ENCODE data around the gene TNIK. TPM values are rescaled to one million over a fixed set of nuclear protein-coding genes. Genes with fewer than 3 reads are reported as not detected.

Gene TNIK
- total RNA-seq, 4 donors from 2014 or later: 30.3 to 39.0 (median 36.8) TPM

- no peak overlapping the region for H3K4me3 ChIP-seq
- H3K27ac ChIP-seq (replicated peaks in 1 of 4): no peak overlapping the region
- peaks cover 0 to 6% (median 0%) of the 10 kb centered on the region in 4 donors for H3K4me1 ChIP-seq
- no peaks in the 10 kb centered on the region for H3K9me3 ChIP-seq
- TF ChIP-seq POLR2A (IDR thresholded peaks at IDR 0.05; ENCODE audit: low read depth) (no peak), EP300 (IDR thresholded peaks at IDR 0.05) (no peak), POLR2AphosphoS5 (IDR thresholded peaks at IDR 0.05) (no peak), CTCF (IDR thresholded peaks at IDR 0.05) (no peak)
- H3K27me3 ChIP-seq: no peaks in the 10 kb centered on the region
- intact Hi-C loops (cut with DNase I): no loop called here
- no peaks in the 10 kb centered on the region for H3K36me3 ChIP-seq
- WGBS: 94% methylated on average over 1 of the region's 1 CpG
- no peak for DNase-seq (ENCODE audit: extremely low spot score)
Observed at GRCh38 chr3:171057072-171057471, 403.1 kb downstream of the TNIK start.

GRCh38 chr3:171056528-171056927 lies 403.7 kb downstream of the TNIK start:
- no peaks in the 10 kb centered on the region for H3K36me3 ChIP-seq
- peaks cover 0 to 6% (median 0%) of the 10 kb centered on the region in 4 donors for H3K4me1 ChIP-seq
- intact Hi-C loops (cut with DNase I): no loop called here
- no peaks in the 10 kb centered on the region for H3K9me3 ChIP-seq
- TF ChIP-seq EP300 (IDR thresholded peaks at IDR 0.05) (no peak), CTCF (IDR thresholded peaks at IDR 0.05) (no peak), POLR2A (IDR thresholded peaks at IDR 0.05; ENCODE audit: low read depth) (no peak), POLR2AphosphoS5 (IDR thresholded peaks at IDR 0.05) (no peak)
- no peak for DNase-seq (ENCODE audit: extremely low spot score)
- H3K27ac ChIP-seq (replicated peaks in 1 of 4): no peak overlapping the region
- H3K27me3 ChIP-seq: no peaks in the 10 kb centered on the region
- WGBS: 82% methylated on average over 5 of the region's 5 CpGs
- no peak overlapping the region for H3K4me3 ChIP-seq

GRCh38 chr3:171055336-171056178 lies 404.6 kb downstream of the TNIK start:
- TF ChIP-seq POLR2AphosphoS5 (IDR thresholded peaks at IDR 0.05) (no peak), POLR2A (IDR thresholded peaks at IDR 0.05; ENCODE audit: low read depth) (no peak), CTCF (IDR thresholded peaks at IDR 0.05) (no peak), EP300 (IDR thresholded peaks at IDR 0.05) (no peak)
- intact Hi-C loops (cut with DNase I): no loop called here
- Histone ChIP-seq H3K36me3 (no peaks in the 10 kb centered on the region), H3K27me3 (no peaks in the 10 kb centered on the region), H3K4me1 (peaks cover 0 to 6% (median 0%) of the 10 kb centered on the region in 4 donors), H3K4me3 (no peak overlapping the region), H3K27ac (replicated peaks in 1 of 4) (no peak overlapping the region), H3K9me3 (no peaks in the 10 kb centered on the region)
- WGBS: 77% methylated on average over 4 of the region's 4 CpGs
- DNase-seq (ENCODE audit: extremely low spot score): no peak

GRCh38 chr3:171054921-171055320 lies 405.3 kb downstream of the TNIK start:
- no peaks in the 10 kb centered on the region for H3K9me3 ChIP-seq
- intact Hi-C loops (cut with DNase I): loop anchor here (5.0 kb wide), 1 partner anchor 512 kb away; no protein-coding TSS in a partner anchor
- H3K27ac ChIP-seq (replicated peaks in 1 of 4): no peak overlapping the region
- no peak overlapping the region for H3K4me3 ChIP-seq
- H3K27me3 ChIP-seq: no peaks in the 10 kb centered on the region
- TF ChIP-seq POLR2A (IDR thresholded peaks at IDR 0.05; ENCODE audit: low read depth) (no peak), CTCF (IDR thresholded peaks at IDR 0.05) (no peak), POLR2AphosphoS5 (IDR thresholded peaks at IDR 0.05) (no peak), EP300 (IDR thresholded peaks at IDR 0.05) (no peak)
- peaks cover 0 to 6% (median 0%) of the 10 kb centered on the region in 4 donors for H3K4me1 ChIP-seq
- no peak for DNase-seq (ENCODE audit: extremely low spot score)
- H3K36me3 ChIP-seq: no peaks in the 10 kb centered on the region

Data from esophagus muscularis mucosa (tissue), 4 donors.